NCI-H345 treated with DMSO at 0.1 percent for 48 hours (cell line): ENCODE measurements around the gene OXLD1.
A peak's percentile ranks its signal among the peaks of the same experiment; 100 is the strongest.
"Not testable (repeated sequence)": the region's sequence is repeated elsewhere in the genome, so short reads cannot be mapped to it uniquely, and the experiment has no call there.

ENCODE experiments used
- DNase-seq: peaks from one replicate; lab custom pipeline; 2025; ENCODE audit not compliant: unreplicated experiment; lab: John Stamatoyannopoulos, UW

OXLD1 gene

DNA sequence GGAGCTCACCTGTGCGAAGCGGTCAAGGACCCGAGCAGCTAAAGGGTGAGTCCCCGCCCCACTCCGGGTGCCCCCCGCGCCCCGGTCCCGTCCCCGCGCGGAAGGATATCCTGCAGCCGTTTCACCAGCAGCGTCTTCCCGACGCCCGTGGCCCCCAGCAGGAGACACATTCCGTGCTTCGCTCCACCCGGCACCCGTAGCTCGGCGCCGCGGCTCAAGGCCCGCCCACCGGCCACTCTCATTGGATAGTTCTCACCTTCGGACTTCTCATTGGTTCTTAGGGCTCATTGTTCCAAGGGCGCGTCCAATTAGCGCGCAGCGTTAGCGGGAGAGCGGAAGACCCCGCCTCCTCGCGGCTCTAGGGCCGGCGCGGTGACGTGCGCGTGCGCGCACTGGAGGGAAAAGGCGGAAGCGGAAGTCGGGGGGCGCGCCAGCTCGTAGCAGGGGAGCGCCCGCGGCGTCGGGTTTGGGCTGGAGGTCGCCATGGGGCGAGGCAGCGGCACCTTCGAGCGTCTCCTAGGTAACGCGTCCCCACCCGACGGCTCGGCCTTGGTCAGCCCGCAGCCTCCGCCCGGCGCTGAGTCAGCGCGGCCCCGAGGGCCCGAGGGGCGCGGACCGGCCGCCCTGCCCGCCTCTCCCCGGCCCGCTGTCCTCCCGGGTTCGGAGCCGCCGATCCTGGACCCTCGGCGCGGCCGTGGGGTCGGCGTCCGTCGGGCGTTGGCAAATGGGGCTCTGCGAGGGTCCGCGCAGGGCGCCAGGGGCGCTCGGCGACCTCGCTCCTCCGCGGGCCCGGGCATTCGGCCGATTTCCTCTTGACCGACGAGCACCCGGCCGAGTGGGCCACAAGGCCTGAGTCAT is 17.4 kb upstream of the OXLD1 start, which contains the start of the genes ARL16 and HGS:
ARL16 (minus strand) TSS at position 214 of the 858 bp plus-strand sequence; CDS start at position 170, 44 bp downstream.
HGS (plus strand) TSS at position 428 of the 858 bp plus-strand sequence; CDS start at position 484, 56 bp downstream.
- peak; percentile 99 for DNase-seq

DNA sequence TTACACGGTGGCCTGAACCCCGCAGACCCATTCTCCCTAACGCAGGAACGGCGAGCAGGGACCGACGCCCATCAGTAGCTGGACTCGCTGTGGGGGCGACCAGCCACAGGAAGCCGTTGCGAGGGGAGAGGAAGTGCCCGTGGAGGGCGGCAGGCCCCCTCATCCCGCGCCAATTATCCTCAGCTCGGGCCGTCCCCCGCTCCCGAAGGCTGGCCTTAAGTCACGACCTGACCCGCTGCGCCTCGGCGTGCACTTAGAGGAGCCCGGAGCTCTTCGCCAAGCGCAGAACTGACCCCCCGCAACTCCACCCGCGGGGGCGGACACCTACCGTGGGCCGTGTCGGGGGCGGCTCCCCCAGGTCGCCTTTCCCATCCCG is 16.8 kb upstream of the OXLD1 start:
- DNase-seq: no peak

DNA sequence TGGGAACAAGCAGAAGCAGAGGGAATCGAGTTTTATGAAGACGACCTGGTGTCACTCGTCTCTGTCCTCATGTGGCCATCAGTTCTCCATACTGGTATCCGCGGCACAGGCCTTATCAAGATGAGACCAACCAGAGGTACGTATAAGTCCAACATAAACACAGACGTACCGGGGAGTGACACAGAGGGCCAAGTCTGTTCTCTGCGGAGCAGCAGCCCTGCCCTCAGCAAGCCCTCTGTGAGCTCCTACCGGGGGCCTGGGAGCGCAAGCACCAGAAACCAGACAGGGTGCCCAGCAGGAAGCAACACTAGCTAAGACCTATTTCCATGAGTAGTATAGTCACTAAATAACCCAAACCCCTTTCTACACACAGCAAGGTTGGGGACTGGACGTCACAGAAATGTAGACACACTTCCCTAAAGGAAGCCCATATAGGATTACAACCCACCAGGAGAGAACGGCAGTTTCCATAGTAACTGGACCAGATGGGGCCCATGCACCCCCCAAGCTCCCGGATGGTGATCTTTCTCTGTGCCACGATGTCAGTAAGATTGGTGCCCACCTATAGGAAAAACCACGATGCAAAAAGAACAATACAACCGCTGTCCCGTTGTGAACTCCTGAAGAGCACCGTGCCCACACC is 16.3 kb upstream of the OXLD1 start:
- DNase-seq: no peak

DNA sequence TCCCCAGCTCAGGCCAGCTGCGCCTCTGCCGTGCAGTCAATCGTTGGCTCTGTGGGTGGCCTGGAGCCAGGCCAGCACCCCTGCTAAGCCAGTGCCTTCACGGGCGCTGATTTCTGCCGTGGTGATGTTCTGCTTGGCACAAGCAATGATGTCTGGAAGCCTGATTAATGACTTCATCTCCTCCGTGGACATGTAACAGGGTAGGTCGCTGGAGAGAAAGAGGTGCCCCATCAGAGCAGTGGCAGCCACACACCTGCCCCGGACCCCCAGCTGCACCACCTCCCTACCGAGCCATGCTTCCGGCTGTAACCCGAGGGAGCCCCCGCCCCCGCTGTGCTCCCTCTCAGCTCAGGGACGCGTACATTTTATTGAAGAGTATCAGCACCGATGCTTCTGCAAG is 15.3 kb upstream of the OXLD1 start:
- peak; percentile 92 for DNase-seq

DNA sequence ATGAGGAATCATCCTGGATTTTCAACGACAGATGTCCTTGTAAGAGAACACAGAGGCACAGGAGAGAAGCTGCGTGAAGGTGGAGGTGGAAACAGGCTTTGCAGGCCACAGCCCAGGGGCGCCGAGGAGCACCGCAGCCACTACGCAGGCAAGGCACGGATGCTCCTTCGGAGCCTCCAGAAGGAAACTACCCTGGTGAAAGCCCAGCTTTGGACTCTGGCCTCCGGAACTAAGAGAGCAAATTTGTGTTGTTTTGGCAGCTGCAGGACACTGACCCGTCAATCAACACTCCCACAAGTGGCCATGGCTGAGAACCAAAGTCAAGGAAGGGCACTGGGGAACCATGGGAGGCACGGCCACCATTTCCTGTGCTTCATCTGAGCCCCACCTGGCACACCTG is 13.7 kb upstream of the OXLD1 start:
- DNase-seq: no peak

DNA sequence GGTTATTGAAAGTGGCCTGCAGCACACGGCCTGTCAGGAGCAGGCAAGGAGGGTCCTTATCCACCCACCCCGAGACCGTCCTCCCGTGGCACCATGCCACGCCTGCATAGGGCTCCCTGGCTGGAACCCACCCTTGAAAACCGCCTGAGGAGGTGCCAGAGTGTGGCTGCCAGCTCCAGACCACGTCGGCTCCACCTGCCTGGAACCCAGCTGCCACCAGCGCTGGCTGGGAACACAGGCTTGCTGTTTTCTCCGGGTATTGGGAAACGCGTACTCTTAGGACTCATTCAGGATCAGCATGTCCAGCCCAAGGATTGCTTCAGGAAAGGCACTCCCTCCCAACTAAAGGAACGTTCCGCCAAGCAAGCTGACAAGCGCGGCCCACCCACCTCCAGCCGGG is 10.5 kb upstream of the OXLD1 start:
- DNase-seq: no peak

DNA sequence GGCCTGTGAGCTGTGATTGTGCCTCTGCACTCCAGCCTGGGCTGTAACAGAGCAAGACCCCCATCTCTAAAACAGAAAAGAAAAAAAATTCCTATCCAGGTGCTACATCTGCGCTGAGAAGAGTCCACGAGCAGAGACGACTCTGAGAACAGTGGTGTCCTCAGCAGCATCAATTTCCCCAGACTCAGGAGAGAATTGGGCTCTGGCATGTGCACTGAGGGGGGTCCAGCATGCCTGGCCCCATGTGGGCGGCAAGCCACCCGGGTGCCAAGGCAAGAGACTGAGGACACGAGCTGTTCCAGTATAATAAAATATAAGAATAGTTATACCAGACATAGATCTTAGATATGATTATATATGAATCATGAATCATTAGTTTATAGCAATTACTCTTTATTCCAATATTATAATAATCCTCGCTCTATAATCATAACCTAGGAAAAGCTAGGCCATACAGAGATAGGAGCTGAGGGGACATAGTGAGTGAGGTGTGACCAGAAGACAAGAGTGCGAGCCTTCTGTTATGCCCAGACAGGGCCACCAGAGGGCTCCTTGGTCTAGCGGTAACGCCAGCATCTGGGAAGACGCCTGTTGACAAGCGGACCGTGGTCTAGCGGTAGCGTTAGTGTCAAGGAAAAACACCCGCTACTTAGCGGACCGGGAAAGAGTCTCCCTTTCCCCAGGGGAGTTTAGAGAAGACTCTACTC is 9.3 kb upstream of the OXLD1 start:
- not testable (repeated sequence) for DNase-seq

DNA sequence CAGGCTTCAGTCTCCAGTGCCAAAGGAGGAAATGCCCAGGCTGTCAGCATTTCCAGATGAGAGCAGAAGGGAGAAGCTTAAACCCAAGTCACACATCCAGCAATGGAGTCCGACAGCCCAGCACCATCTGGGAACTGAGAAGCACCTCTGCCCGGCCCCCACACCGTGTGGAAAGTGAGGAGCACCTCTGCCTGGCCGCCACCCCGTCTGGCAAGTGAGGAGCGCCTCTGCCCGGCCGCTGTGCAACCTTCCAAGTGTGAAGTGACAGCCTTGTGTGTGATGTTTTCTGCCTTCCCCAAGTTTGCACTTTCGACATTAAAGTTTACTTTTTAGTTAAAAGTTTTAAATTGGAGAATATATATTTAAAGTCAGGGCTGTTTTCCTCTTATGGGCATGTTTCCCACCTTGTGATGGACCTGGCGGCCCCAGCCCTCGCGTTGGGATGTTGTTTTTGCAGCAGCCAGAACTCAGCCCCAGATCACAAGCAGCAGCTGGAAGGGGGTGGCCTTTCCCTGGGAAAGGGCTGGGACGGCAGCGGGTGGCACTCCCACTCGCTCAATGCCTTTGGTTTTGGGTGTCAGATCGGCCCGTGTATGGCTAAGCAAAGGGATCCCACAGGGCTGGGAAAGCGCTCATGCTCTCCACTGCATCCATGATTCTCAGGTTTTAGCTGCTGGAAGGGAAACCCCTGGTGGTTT is 7.3 kb upstream of the OXLD1 start:
- no peak for DNase-seq

DNA sequence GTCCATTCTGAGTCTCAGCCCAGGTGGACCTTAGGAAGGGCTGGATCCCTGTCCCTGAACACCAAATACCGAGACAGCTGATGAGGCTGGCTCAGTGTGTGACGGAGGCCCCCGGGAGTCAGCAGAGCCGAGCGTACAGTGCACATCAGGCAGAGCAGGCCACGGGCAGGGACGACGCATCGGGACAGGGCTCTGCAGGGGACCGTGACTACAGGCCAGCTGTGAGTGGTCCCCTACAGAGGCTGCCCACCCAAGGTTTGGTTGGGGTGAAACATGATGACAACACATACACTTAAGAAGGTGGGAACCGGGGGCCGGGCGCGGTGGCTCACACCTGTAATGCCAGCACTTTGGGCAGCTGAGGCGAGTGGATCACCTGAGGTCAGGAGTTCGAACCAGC is 6.5 kb upstream of the OXLD1 start:
- DNase-seq: no peak

DNA sequence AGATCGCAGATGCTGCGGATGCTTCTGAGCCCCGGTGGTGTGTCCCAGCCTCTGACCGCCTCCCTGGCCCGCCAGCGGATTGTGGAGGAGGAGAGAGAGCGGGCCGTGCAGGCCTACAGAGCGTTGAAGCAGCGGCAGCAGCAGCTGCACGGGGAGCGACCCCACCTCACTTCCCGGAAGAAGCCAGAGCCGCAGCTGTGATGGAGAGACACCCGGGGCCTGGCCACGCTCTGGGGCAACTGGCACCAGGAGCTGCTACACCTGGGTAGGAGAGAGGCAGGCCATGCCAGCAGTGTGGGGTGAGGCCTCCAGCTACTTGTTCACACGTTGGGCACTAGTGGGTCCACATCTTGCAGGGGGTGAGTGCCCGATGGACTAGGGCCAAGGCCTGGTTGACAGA is 6.1 kb upstream of the OXLD1 start:
- no peak for DNase-seq

DNA sequence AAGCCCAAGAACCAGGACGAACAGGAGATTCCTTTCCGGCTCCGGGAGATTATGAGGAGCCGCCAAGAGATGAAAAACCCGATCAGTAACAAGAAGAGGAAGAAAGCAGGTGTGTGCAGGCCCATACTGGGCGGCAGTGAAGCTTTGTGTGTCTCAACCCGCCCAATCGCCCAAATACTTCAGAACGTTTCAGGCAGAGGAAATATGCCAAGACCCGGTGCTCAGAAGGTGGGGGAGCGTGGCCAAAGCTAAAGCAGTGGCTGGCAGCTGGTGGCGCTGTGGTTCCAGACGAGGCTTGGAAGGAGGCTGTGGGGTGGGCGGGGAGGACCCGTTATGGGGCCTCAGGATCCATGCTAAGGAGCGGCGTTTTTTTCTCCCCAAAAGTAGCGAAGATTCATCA is 1.3 kb upstream of the OXLD1 start:
- no peak for DNase-seq

DNA sequence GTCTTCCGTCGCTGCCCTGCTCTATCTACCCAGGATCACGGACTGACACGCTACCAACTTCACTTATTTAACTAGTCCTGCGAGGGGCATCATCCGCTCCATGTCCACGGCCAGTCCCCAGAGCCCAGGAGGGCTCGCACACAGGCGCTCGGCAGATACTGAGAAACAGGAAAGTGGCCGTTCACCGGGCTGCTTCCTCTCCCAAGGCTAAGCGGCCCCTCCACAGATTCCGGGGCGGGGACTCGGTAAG is 388 bp downstream of the OXLD1 start:
- DNase-seq: no peak

DNA sequence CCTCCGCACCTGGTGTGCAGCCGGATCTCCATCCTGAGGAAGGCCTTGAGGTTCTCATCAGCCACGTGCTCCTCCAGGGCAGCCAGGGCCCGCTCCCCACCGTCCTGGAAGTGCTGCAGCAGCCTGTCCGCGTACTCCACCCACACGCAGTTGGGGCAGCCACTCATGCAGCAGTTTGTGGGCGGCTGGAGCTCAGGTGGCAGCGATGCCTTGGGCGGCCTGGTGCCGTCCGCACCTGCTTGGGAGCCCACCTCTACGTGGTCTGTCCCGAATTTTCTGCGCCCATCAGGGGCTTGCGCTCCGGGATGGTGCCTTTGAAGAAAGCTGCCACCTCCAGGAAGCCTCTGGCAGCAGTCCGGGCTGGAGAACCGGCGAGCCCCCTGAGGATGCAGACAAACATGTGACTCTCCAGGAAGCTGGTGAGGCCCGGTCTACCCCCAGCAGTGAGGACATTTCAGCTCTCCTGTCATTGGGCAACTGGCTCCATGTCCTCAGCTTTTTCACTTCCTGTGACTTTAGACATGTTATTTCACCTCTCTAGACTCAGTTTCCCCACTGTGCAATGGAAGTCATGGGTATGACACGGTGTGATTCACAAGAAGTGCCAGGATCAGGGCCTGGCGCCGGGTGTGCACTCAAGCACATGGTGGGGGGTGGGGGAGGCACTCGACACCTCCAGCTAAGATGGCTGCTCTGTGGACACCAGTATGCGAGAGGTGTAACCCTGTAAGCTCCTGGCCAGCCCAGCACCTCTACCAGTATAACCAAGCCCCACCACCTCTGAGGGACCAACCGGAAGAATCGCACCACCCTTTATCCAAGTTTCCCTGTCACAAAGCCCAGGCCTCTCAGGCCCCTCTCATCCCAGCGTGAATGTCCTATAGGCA is 957 bp downstream of the OXLD1 start:
- DNase-seq: no peak

DNA sequence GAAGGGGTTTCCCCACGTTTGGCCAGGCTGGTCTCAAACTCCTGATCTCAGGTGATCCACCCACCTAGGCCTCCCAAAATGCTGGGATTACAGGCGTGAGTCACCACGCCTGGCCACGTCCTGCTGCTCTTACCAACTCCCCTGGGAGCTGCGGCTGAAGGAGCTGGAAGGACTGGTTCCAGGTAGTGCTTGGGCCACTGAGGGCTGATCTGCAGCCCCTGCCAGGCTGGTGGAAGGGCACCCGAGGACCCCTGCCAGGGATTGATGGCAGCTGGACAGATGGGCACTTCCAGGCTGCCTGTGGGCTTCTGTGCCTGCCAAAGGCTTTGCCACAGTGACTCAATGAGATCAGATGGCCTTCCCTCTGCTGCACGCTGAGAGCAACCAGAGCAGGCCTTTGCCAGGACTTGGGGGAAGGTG is 2.3 kb downstream of the OXLD1 start:
- no peak for DNase-seq

DNA sequence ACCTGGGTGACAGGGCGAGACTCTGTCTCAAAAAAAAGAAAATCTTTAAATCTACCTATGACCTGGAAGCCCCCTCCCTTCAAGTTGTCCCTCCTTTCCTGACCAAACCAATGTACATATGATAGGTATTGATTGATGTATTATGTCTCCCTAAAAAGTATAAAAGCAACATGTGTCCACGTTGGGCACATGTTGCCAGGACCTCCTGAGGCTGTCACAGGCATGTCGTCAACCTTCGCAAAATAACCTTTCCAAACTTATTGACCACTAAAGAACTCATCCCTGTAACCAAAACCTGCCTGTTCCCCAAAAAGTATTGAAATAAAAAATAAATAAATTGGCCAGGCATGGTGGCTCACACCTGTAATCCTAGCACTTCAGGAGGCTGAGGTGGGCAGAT is 4.4 kb downstream of the OXLD1 start:
- no peak for DNase-seq

DNA sequence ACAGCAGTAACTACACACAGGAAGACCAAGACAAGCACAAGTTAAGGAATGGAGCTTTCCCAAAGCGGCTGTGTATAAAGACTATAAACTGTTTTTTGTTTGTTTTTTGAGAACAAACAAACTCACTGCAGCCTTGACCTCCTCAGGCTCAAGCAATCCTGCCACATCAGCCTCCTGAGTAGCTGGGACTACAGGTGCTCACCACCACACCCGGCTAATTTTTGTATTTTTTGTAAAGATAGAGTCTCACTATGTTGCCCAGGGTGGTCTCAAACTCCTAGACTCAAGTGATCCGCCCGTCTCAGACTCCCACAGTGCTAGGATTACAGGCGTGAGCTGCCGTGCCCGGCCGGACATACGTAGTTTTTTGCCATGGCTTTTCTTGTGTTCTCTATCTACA is 6.0 kb downstream of the OXLD1 start:
- DNase-seq: no peak

DNA sequence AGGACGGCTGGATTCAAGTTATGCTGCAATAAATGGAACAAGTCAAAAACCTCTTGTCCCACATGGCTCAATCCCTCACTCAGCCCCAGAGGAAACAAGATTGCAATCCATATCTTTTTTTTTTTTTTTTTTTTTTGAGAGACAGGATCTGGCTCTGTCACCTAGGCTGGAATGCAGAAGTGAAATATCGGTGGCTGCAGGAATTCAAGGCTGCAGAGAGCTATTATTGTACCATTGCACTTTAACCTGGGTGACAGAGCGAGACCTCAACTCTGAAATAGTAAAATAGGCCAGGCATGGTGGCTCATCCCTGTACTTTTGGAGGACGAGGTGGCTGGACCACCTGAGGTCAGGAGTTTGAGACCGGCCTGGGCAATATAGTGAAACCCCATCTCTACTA is 7.4 kb downstream of the OXLD1 start:
- DNase-seq: no peak

DNA sequence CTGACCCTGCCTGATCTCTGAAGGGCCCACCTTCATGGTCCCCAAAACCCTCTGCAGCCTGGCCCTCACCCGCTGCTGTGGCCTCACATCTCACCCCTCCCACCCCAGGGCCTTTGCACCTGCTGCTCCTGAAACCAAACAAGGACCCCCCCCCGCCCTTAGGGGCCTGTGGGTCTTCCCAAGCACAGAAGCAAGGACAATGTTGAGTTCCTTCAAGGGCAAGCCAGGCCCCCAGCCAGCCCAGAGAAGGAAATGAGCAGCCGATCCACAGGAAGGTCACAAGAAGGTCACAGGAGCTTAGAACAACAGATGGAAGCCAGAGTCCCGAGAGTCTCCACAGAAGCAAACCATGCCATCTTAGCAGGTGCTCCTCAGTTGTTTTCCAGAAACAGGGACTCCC is 9.6 kb downstream of the OXLD1 start:
- no peak for DNase-seq

DNA sequence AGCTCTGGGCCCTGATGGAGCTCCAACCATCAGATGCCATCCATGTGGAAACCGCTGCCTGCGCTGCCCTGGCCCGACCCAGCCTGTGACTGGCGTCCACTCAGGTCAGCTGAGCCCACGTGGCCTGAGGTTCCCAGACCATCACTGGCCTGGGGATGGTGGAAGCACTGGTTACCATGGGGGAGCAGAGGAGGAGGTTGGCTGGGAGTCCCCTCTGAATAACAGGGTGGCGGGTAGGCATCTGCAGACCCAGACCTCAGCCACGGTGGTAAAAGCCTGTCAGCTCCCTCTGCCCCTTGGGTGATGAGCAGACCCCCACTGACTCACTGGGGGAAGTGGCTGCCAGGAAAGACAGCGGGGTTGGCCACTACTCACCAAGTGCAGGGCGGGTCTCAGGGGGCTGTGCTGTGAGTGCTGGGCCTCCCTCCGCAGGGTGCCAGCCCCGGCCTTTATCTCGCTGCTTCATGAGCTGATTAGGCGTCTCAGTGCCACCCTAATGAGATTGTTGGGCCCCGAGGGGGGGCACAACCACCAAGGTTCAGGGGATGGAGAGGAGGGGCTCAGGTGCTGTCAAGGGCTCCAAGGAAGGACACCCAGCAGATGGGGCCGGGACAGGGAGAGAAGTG is 10.2 kb downstream of the OXLD1 start, which contains the start of gene PDE6G:
PDE6G (minus strand) TSS at position 425 of the 626 bp plus-strand sequence. CDS start 3,237 bp downstream, outside the sequence.
- DNase-seq: no peak
